GM18909 (cell line): ENCODE data around the gene RALGPS2.
A peak's percentile ranks its signal among the peaks of the same experiment; 100 is the strongest.

ENCODE experiments used
- ATAC-seq: cut with Tn5 transposase; IDR thresholded peaks from one replicate; pipeline ENCODE4 v1.9.1; 2021; ENCODE audit warnings: mild to moderate bottlenecking; ENCODE audit not compliant: unreplicated experiment, poor library complexity

The RALGPS2 gene

GRCh38 chr1:178724728-178725465, at the start of gene RALGPS2:
TSS of gene RALGPS2 (plus strand) at chr1:178725244. CDS start at chr1:178776765, 51,521 bp downstream.
- ATAC-seq: peak; percentile 64

GRCh38 chr1:178679237-178679636, 45.8 kb upstream of the RALGPS2 start:
- no peak for ATAC-seq

- no peak for ATAC-seq
These were observed 42.6 kb upstream of the RALGPS2 start for GRCh38 chr1:178682429-178682828.

GRCh38 chr1:178682886-178683285, 42.2 kb upstream of the RALGPS2 start:
- ATAC-seq: no peak

GRCh38 chr1:178683291-178683690, 41.8 kb upstream of the RALGPS2 start:
- no peak for ATAC-seq

- peak; percentile 19 for ATAC-seq
These were observed 40.9 kb upstream of the RALGPS2 start for GRCh38 chr1:178684111-178684510.

GRCh38 chr1:178684542-178685000, 40.5 kb upstream of the RALGPS2 start:
- ATAC-seq: peak; percentile 83

- no peak for ATAC-seq
These were observed 38.6 kb upstream of the RALGPS2 start for GRCh38 chr1:178686407-178686806.

GRCh38 chr1:178688244-178688643, 36.8 kb upstream of the RALGPS2 start:
- ATAC-seq: no peak

GRCh38 chr1:178689769-178690168, 35.3 kb upstream of the RALGPS2 start:
- ATAC-seq: no peak

GRCh38 chr1:178690496-178690895, 34.5 kb upstream of the RALGPS2 start:
- no peak for ATAC-seq

- no peak for ATAC-seq
These were observed 32.3 kb upstream of the RALGPS2 start for GRCh38 chr1:178692564-178693327.

- ATAC-seq: no peak
These were observed 31.7 kb upstream of the RALGPS2 start for GRCh38 chr1:178693366-178693765.

- no peak for ATAC-seq
These were observed 30.0 kb upstream of the RALGPS2 start for GRCh38 chr1:178694923-178695525.

GRCh38 chr1:178702146-178702545, 22.9 kb upstream of the RALGPS2 start:
- ATAC-seq: no peak

- ATAC-seq: no peak
These were observed 20.2 kb upstream of the RALGPS2 start for GRCh38 chr1:178704833-178705232.

- ATAC-seq: no peak
These were observed 18.6 kb upstream of the RALGPS2 start for GRCh38 chr1:178706432-178706831.

- ATAC-seq: no peak
These were observed 11.8 kb upstream of the RALGPS2 start for GRCh38 chr1:178713259-178713658.

GRCh38 chr1:178714453-178714852, 10.6 kb upstream of the RALGPS2 start:
- no peak for ATAC-seq

GRCh38 chr1:178716111-178716510, 8.9 kb upstream of the RALGPS2 start:
- ATAC-seq: no peak

- no peak for ATAC-seq
These were observed 6.5 kb upstream of the RALGPS2 start for GRCh38 chr1:178718520-178718919.
